H9 (cell line): Measurements from ENCODE around the gene PTPRN2. TPM values are rescaled to one million over a fixed set of nuclear protein-coding genes. Genes with fewer than 3 reads are reported as not detected.

Source experiments
- DNase-seq: peaks from one replicate; pipeline ENCODE4 v3.0.0-alpha.2; 2017
- H2AFZ ChIP-seq: one replicate; pipeline ENCODE4 v1.6.1; 2013; ENCODE audit warnings: mild to moderate bottlenecking, low read length, control low read depth, moderate library complexity
- H2AK5ac ChIP-seq: 2 replicates; pipeline ENCODE4 v1.6.1; 2013; ENCODE audit warnings: low read length, control low read depth, mixed read lengths; ENCODE audit not compliant: insufficient read length
- H2BK120ac ChIP-seq: one replicate; pipeline ENCODE4 v1.6.1; 2013; ENCODE audit warnings: low read depth, mild to moderate bottlenecking, low read length, control low read depth, inconsistent platforms; ENCODE audit not compliant: poor library complexity, severe bottlenecking
- H2BK12ac ChIP-seq: 2 replicates; pipeline ENCODE4 v1.6.1; 2013; ENCODE audit warnings: low read length, control low read depth, mixed read lengths, low read depth; ENCODE audit not compliant: insufficient read length
- H2BK15ac ChIP-seq: 2 replicates; pipeline ENCODE4 v1.6.1; 2013; ENCODE audit warnings: low read depth, low read length, control low read depth
- H2BK20ac ChIP-seq: one replicate; pipeline ENCODE4 v1.6.1; 2013; ENCODE audit warnings: low read depth, mild to moderate bottlenecking, low read length, control low read depth, inconsistent platforms; ENCODE audit not compliant: poor library complexity, severe bottlenecking
- H2BK5ac ChIP-seq: 2 replicates; pipeline ENCODE4 v1.6.1; 2013; ENCODE audit warnings: low read length, control low read depth, mixed read lengths; ENCODE audit not compliant: insufficient read length
- H3K14ac ChIP-seq: 2 replicates; pipeline ENCODE4 v1.6.1; 2013; ENCODE audit warnings: low read length, control low read depth; ENCODE audit not compliant: insufficient read depth
- H3K18ac ChIP-seq: 2 replicates; pipeline ENCODE4 v1.6.1; 2013; ENCODE audit warnings: low read depth, mild to moderate bottlenecking, mixed read lengths, low read length, control low read depth; ENCODE audit not compliant: insufficient read length
- H3K23ac ChIP-seq: 2 replicates; pipeline ENCODE4 v1.6.1; 2013; ENCODE audit warnings: low read length, control low read depth, mixed read lengths, low read depth; ENCODE audit not compliant: insufficient read length
- H3K23me2 ChIP-seq: 2 replicates; pipeline ENCODE4 v1.6.1; 2013; ENCODE audit warnings: low read depth, mild to moderate bottlenecking, mixed read lengths, low read length, control low read depth; ENCODE audit not compliant: insufficient read length, poor library complexity, severe bottlenecking
- H3K27ac ChIP-seq: 2 replicates; pipeline ENCODE4 v1.5.1; 2013; ENCODE audit warnings: low read length, control low read depth, mixed read lengths, low read depth; ENCODE audit not compliant: insufficient read length
- H3K27me3 ChIP-seq: 2 replicates; pipeline ENCODE4 v1.6.1; 2013; ENCODE audit warnings: low read length, control low read depth, inconsistent platforms; ENCODE audit not compliant: insufficient read depth
- H3K4ac ChIP-seq: 2 replicates; pipeline ENCODE4 v1.6.1; 2013; ENCODE audit warnings: low read depth, mild to moderate bottlenecking, control low read depth, inconsistent platforms, low read length, moderate library complexity
- H3K4me1 ChIP-seq: 2 replicates; pipeline ENCODE4 v1.6.1; 2013; ENCODE audit warnings: low read length, control low read depth, inconsistent platforms; ENCODE audit not compliant: insufficient read depth
- H3K4me2 ChIP-seq: 2 replicates; pipeline ENCODE4 v1.6.1; 2013; ENCODE audit warnings: low read length, control low read depth, mixed read lengths; ENCODE audit not compliant: insufficient read length, insufficient read depth
- H3K56ac ChIP-seq: 2 replicates; pipeline ENCODE4 v1.6.1; 2013; ENCODE audit warnings: low read depth, mild to moderate bottlenecking, mixed read lengths, low read length, control low read depth; ENCODE audit not compliant: insufficient read length
- H3K79me1 ChIP-seq: 2 replicates; pipeline ENCODE4 v1.6.1; 2013; ENCODE audit warnings: low read depth, mild to moderate bottlenecking, moderate library complexity, low read length, control low read depth, inconsistent platforms; ENCODE audit not compliant: insufficient read depth, poor library complexity, severe bottlenecking
- H3K79me2 ChIP-seq: 2 replicates; pipeline ENCODE4 v1.6.1; 2013; ENCODE audit warnings: low read length, control low read depth, inconsistent platforms; ENCODE audit not compliant: insufficient read depth
- H3K9ac ChIP-seq: 2 replicates; pipeline ENCODE4 v1.6.1; 2013; ENCODE audit warnings: low read length, control low read depth, mixed read lengths; ENCODE audit not compliant: insufficient read length; ENCODE audit errors: extremely low read depth
- H3K9me3 ChIP-seq: one replicate; pipeline ENCODE4 v1.6.1; 2013; ENCODE audit warnings: low read depth, low read length, inconsistent platforms; ENCODE audit not compliant: control insufficient read depth
- H3T11ph ChIP-seq: one replicate; pipeline ENCODE4 v1.6.1; 2013; ENCODE audit warnings: mild to moderate bottlenecking, low read length, control low read depth, inconsistent platforms
- H4K20me1 ChIP-seq: one replicate; pipeline ENCODE4 v1.6.1; 2013; ENCODE audit not compliant: control insufficient read depth, insufficient read length, insufficient read depth
- H4K5ac ChIP-seq: 2 replicates; pipeline ENCODE4 v1.6.1; 2013; ENCODE audit warnings: low read depth, mild to moderate bottlenecking, mixed read lengths, low read length, control low read depth; ENCODE audit not compliant: insufficient read length
- H4K8ac ChIP-seq: replicated peaks from 2 replicates; pipeline ENCODE4 v1.6.1; 2013; ENCODE audit warnings: low read length, control low read depth, mixed read lengths, low read depth; ENCODE audit not compliant: insufficient read length
- H4K91ac ChIP-seq: 2 replicates; pipeline ENCODE4 v1.6.1; 2013; ENCODE audit warnings: low read depth, mild to moderate bottlenecking, moderate library complexity, mixed read lengths, low read length, control low read depth; ENCODE audit not compliant: insufficient read length
- H3K27ac Mint-ChIP-seq, 3 experiments: 2 replicates in 2 of 3; 3 replicates in 1 of 3; pipeline ENCODE4 v1.8.0; 2020 to 2021; ENCODE audit warnings: mixed read lengths in 3 of 3, mild to moderate bottlenecking in 1 of 3, moderate library complexity in 1 of 3
- H3K27me3 Mint-ChIP-seq: 2 replicates; pipeline ENCODE4 v1.8.0; 2021; ENCODE audit warnings: low read depth, mild to moderate bottlenecking, moderate library complexity, mixed read lengths
- H3K36me3 Mint-ChIP-seq, 3 experiments: 2 replicates in 2 of 3; 3 replicates in 1 of 3; pipeline ENCODE4 v1.8.0; 2020 to 2021; ENCODE audit warnings: low read depth in 3 of 3, mixed read lengths in 3 of 3; ENCODE audit not compliant: insufficient read depth in 1 of 3
- H3K4me1 Mint-ChIP-seq, 2 experiments: 2 replicates each; pipeline ENCODE4 v1.8.0; 2020; ENCODE audit warnings: mixed read lengths in 2 of 2
- H3K4me3 Mint-ChIP-seq, 2 experiments: 2 replicates in 1 of 2; 3 replicates in 1 of 2; pipeline ENCODE4 v1.8.0; 2020 to 2021; ENCODE audit warnings: mild to moderate bottlenecking in 2 of 2, mixed read lengths in 2 of 2, moderate library complexity in 1 of 2
- H3K9me3 Mint-ChIP-seq, 2 experiments: 2 replicates in 1 of 2; 3 replicates in 1 of 2; pipeline ENCODE4 v1.8.0; 2020; ENCODE audit warnings: mild to moderate bottlenecking in 2 of 2, mixed read lengths in 2 of 2, moderate library complexity in 1 of 2
- WGBS: extraction: QIAGEN DNeasy Blood & Tissue Kit; methylation state at CpG from one replicate; pipeline ENCODE4 v1.1.7; 2013; ENCODE audit warnings: missing lambda C conversion rate, low lambda C conversion rate, mixed read lengths; ENCODE audit not compliant: insufficient read length; ENCODE audit errors: extremely low coverage; 5-methylcytosine and 5-hydroxymethylcytosine counted together
- total RNA-seq: library from RNA; stranded (reverse); gene quantifications from 2 replicates; pipeline ENCODE4 v1.2.1, GENCODE V29; 2021
- TF ChIP-seq, protein P1 (sequence below): fragments of 200-600 bp; sonication (generic); conservative IDR thresholded peaks from 3 replicates; pipeline ENCODE4 v1.8.0; 2021; ENCODE audit warnings: antibody characterized with exemption, mild to moderate bottlenecking

PTPRN2 gene
- total RNA-seq, 1 experiment from 2014 or later = 5.2 TPM

DNA sequence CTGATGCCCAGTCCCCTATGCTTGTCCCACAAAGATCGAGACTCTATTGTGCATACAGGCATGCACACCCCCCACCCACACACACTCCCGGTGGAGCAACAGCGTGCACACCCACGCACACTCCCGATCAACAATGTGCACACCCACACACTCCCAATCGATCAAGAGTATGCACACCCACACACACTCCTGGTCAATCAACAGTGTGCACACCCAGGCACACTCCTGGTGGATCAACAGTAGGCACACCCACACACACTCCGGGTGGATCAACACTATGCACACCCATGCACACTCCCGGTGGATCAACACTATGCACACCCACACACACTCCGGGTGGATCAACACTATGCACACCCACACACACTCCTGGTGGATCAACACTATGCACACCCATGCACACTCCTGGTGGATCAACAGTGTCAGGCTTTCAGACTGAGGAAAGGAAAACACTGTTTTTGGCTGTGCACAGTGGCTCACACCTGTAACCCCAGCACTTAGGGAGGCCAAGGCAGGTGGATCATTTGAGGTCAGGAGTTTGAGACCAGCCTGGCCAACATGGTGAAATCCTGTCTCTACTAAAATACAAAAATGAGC lies 118.8 kb downstream of the PTPRN2 start:
- no peak overlapping the region for H3K56ac ChIP-seq
- H3K27ac Mint-ChIP-seq = peak overlapping the region; percentile 84 to 99 (median 94)
- H2AK5ac ChIP-seq = no peak overlapping the region
- H2BK5ac ChIP-seq = no peak overlapping the region
- no peak overlapping the region for H3K4ac ChIP-seq
- no peaks in the 10 kb centered on the region for H3K27me3 Mint-ChIP-seq
- H3K27ac ChIP-seq = peak overlapping the region; percentile 15
- no peak overlapping the region for H2BK20ac ChIP-seq
- peaks cover 6 to 9% of the 10 kb centered on the region in 2 experiments; a peak in 3 of 5 replicates for H3K9me3 Mint-ChIP-seq
- no peaks in the 10 kb centered on the region for H3K23me2 ChIP-seq
- H2BK12ac ChIP-seq = no peak overlapping the region
- H2AFZ ChIP-seq = no peak overlapping the region
- peak overlapping the region; percentile 0 for H3K4me2 ChIP-seq
- peak overlapping the region in 1 of 2 experiments; percentile 14; a peak in 3 of 5 replicates for H3K4me3 Mint-ChIP-seq
- TF ChIP-seq, protein P1, sequence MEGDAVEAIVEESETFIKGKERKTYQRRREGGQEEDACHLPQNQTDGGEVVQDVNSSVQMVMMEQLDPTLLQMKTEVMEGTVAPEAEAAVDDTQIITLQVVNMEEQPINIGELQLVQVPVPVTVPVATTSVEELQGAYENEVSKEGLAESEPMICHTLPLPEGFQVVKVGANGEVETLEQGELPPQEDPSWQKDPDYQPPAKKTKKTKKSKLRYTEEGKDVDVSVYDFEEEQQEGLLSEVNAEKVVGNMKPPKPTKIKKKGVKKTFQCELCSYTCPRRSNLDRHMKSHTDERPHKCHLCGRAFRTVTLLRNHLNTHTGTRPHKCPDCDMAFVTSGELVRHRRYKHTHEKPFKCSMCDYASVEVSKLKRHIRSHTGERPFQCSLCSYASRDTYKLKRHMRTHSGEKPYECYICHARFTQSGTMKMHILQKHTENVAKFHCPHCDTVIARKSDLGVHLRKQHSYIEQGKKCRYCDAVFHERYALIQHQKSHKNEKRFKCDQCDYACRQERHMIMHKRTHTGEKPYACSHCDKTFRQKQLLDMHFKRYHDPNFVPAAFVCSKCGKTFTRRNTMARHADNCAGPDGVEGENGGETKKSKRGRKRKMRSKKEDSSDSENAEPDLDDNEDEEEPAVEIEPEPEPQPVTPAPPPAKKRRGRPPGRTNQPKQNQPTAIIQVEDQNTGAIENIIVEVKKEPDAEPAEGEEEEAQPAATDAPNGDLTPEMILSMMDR = no peak
- H4K20me1 ChIP-seq = no peaks in the 10 kb centered on the region
- H2BK15ac ChIP-seq = no peak overlapping the region
- no peaks in the 10 kb centered on the region for H3K9me3 ChIP-seq
- H3K14ac ChIP-seq = no peak overlapping the region; the same call in 1 of the 2 replicates
- H3K4me1 ChIP-seq = peaks cover 19% of the 10 kb centered on the region; the same call in 1 of the 2 replicates
- H4K8ac ChIP-seq = no peak overlapping the region
- no CpG with 5 or more reads among the region's 9 CpGs for WGBS
- peak overlapping the region; percentile 3 for H4K5ac ChIP-seq
- H3T11ph ChIP-seq = no peak overlapping the region
- no peak overlapping the region for H4K91ac ChIP-seq
- H2BK120ac ChIP-seq = no peak overlapping the region
- no peak for DNase-seq
- H3K4me1 Mint-ChIP-seq = peaks cover 57 to 59% of the 10 kb centered on the region in 2 experiments
- no peaks in the 10 kb centered on the region for H3K79me2 ChIP-seq
- H3K23ac ChIP-seq = no peak overlapping the region
- H3K36me3 Mint-ChIP-seq = peaks cover 0 to 5% (median 3%) of the 10 kb centered on the region in 3 experiments; a peak in 1 of 7 replicates
- no peaks in the 10 kb centered on the region for H3K27me3 ChIP-seq
- H3K18ac ChIP-seq = peak overlapping the region; percentile 88
- H3K9ac ChIP-seq = no peak overlapping the region
- H3K79me1 ChIP-seq = no peaks in the 10 kb centered on the region
